ENCODE results near the gene BTRC.

BTRC gene

GRCh38 chr10:101336382-101336781 is 17.6 kb upstream of the BTRC start:
- Histone ChIP-seq H3K79me2 (ENCODE audit: control insufficient read depth, insufficient read depth, low read length, poor library complexity) (no peaks in the 10 kb centered on the region), H2BK5ac (ENCODE audit: low read depth, low read length, poor library complexity) (no peak overlapping the region)

GRCh38 chr10:101337836-101338235 is 16.1 kb upstream of the BTRC start:
- Histone ChIP-seq H2BK120ac (ENCODE audit: insufficient read depth, low read length, poor library complexity) (no peak overlapping the region), H2BK5ac (ENCODE audit: low read depth, low read length, poor library complexity) (no peak overlapping the region), H3K4ac (ENCODE audit: low read depth, low read length) (no peak overlapping the region), H3K4me2 (ENCODE audit: low read length) (no peak overlapping the region), H3K36me3 (ENCODE audit: control insufficient read depth in 1 of 2, insufficient read depth in 2 of 2, low read length in 2 of 2) (no peaks in the 10 kb centered on the region), H3K4me3 (ENCODE audit: low read depth, low read length) (no peak overlapping the region), H2BK12ac (ENCODE audit: low read length) (no peak overlapping the region), H3K27ac (ENCODE audit: low read depth, low read length) (no peak overlapping the region), H3K9ac (ENCODE audit: low read length) (no peak overlapping the region), H2AK5ac (ENCODE audit: low read length) (no peak overlapping the region), H4K12ac (ENCODE audit: low read depth, low read length) (no peak overlapping the region), H4K91ac (ENCODE audit: low read depth, low read length) (no peak overlapping the region), H3K4me1 (ENCODE audit: control insufficient read depth in 1 of 2, insufficient read depth in 2 of 2, low read length in 2 of 2) (no peaks in the 10 kb centered on the region), H3K79me2 (ENCODE audit: control insufficient read depth, insufficient read depth, low read length, poor library complexity) (no peaks in the 10 kb centered on the region), H3K79me1 (ENCODE audit: low read length) (no peaks in the 10 kb centered on the region), H3K9me3 (ENCODE audit: insufficient read depth, low read depth, low read length) (no peaks in the 10 kb centered on the region), H4K8ac (ENCODE audit: low read depth, low read length) (no peak overlapping the region), H3K14ac (ENCODE audit: low read length) (no peak overlapping the region), H3K23ac (ENCODE audit: low read length) (no peak overlapping the region), H3K27me3 (ENCODE audit: insufficient read depth, low read length) (no peaks in the 10 kb centered on the region), H3K18ac (ENCODE audit: low read length) (no peak overlapping the region), H2AFZ (ENCODE audit: insufficient read depth, low read length, poor library complexity) (no peak overlapping the region)
- no peak for DNase-seq
- no CpG with 5 or more reads among the region's 4 CpGs for WGBS (ENCODE audit: extremely low coverage, insufficient coverage, insufficient read length)

More at GRCh38 chr10:101336382-101336781, 17.6 kb upstream of the BTRC start:
- Histone ChIP-seq H3K14ac (ENCODE audit: low read length) (no peak overlapping the region), H3K18ac (ENCODE audit: low read length) (no peak overlapping the region), H3K9ac (ENCODE audit: low read length) (no peak overlapping the region), H2BK120ac (ENCODE audit: insufficient read depth, low read length, poor library complexity) (no peak overlapping the region), H3K4ac (ENCODE audit: low read depth, low read length) (no peak overlapping the region), H3K9me3 (ENCODE audit: insufficient read depth, low read depth, low read length) (no peaks in the 10 kb centered on the region), H3K4me2 (ENCODE audit: low read length) (no peak overlapping the region), H2AK5ac (ENCODE audit: low read length) (no peak overlapping the region), H2AFZ (ENCODE audit: insufficient read depth, low read length, poor library complexity) (no peak overlapping the region), H4K8ac (ENCODE audit: low read depth, low read length) (no peak overlapping the region), H3K4me1 (ENCODE audit: control insufficient read depth in 1 of 2, insufficient read depth in 2 of 2, low read length in 2 of 2) (no peaks in the 10 kb centered on the region), H3K23ac (ENCODE audit: low read length) (no peak overlapping the region), H3K79me1 (ENCODE audit: low read length) (no peaks in the 10 kb centered on the region), H3K27ac (ENCODE audit: low read depth, low read length) (no peak overlapping the region), H3K4me3 (ENCODE audit: low read depth, low read length) (no peak overlapping the region), H2BK12ac (ENCODE audit: low read length) (no peak overlapping the region), H4K91ac (ENCODE audit: low read depth, low read length) (no peak overlapping the region), H3K36me3 (ENCODE audit: control insufficient read depth in 1 of 2, insufficient read depth in 2 of 2, low read length in 2 of 2) (no peaks in the 10 kb centered on the region), H4K12ac (ENCODE audit: low read depth, low read length) (no peak overlapping the region), H3K27me3 (ENCODE audit: insufficient read depth, low read length) (no peaks in the 10 kb centered on the region)
- no peak for DNase-seq

- Histone ChIP-seq H3K23ac (ENCODE audit: low read length) (no peak overlapping the region), H3K9me3 (ENCODE audit: insufficient read depth, low read depth, low read length) (no peaks in the 10 kb centered on the region), H3K4ac (ENCODE audit: low read depth, low read length) (no peak overlapping the region), H3K4me1 (ENCODE audit: control insufficient read depth in 1 of 2, insufficient read depth in 2 of 2, low read length in 2 of 2) (no peaks in the 10 kb centered on the region), H3K79me2 (ENCODE audit: control insufficient read depth, insufficient read depth, low read length, poor library complexity) (no peaks in the 10 kb centered on the region), H2BK12ac (ENCODE audit: low read length) (no peak overlapping the region), H3K36me3 (ENCODE audit: control insufficient read depth in 1 of 2, insufficient read depth in 2 of 2, low read length in 2 of 2) (no peaks in the 10 kb centered on the region), H3K27me3 (ENCODE audit: insufficient read depth, low read length) (no peaks in the 10 kb centered on the region), H3K79me1 (ENCODE audit: low read length) (no peaks in the 10 kb centered on the region), H3K18ac (ENCODE audit: low read length) (no peak overlapping the region), H3K14ac (ENCODE audit: low read length) (no peak overlapping the region), H4K91ac (ENCODE audit: low read depth, low read length) (no peak overlapping the region), H3K4me2 (ENCODE audit: low read length) (no peak overlapping the region), H2BK5ac (ENCODE audit: low read depth, low read length, poor library complexity) (no peak overlapping the region), H3K4me3 (ENCODE audit: low read depth, low read length) (no peak overlapping the region), H2AFZ (ENCODE audit: insufficient read depth, low read length, poor library complexity) (no peak overlapping the region), H3K9ac (ENCODE audit: low read length) (no peak overlapping the region), H4K8ac (ENCODE audit: low read depth, low read length) (no peak overlapping the region), H4K12ac (ENCODE audit: low read depth, low read length) (no peak overlapping the region), H2AK5ac (ENCODE audit: low read length) (no peak overlapping the region), H2BK120ac (ENCODE audit: insufficient read depth, low read length, poor library complexity) (no peak overlapping the region), H3K27ac (ENCODE audit: low read depth, low read length) (no peak overlapping the region)
- DNase-seq, result no peak
Observed at GRCh38 chr10:101341438-101341837, 12.5 kb upstream of the BTRC start.

GRCh38 chr10:101346177-101346576 is 7.8 kb upstream of the BTRC start:
- Histone ChIP-seq H3K4me2 (ENCODE audit: low read length) (no peak overlapping the region), H3K27ac (ENCODE audit: low read depth, low read length) (no peak overlapping the region), H3K27me3 (ENCODE audit: insufficient read depth, low read length) (no peaks in the 10 kb centered on the region), H4K91ac (ENCODE audit: low read depth, low read length) (no peak overlapping the region), H3K18ac (ENCODE audit: low read length) (no peak overlapping the region), H2AK5ac (ENCODE audit: low read length) (no peak overlapping the region), H2BK5ac (ENCODE audit: low read depth, low read length, poor library complexity) (no peak overlapping the region), H3K36me3 (ENCODE audit: control insufficient read depth in 1 of 2, insufficient read depth in 2 of 2, low read length in 2 of 2) (no peaks in the 10 kb centered on the region), H3K4ac (ENCODE audit: low read depth, low read length) (no peak overlapping the region), H3K23ac (ENCODE audit: low read length) (no peak overlapping the region), H2AFZ (ENCODE audit: insufficient read depth, low read length, poor library complexity) (no peak overlapping the region), H3K4me1 (ENCODE audit: control insufficient read depth in 1 of 2, insufficient read depth in 2 of 2, low read length in 2 of 2) (no peaks in the 10 kb centered on the region), H4K12ac (ENCODE audit: low read depth, low read length) (no peak overlapping the region), H3K79me1 (ENCODE audit: low read length) (no peaks in the 10 kb centered on the region), H3K4me3 (ENCODE audit: low read depth, low read length) (no peak overlapping the region), H3K9ac (ENCODE audit: low read length) (no peak overlapping the region), H3K79me2 (ENCODE audit: control insufficient read depth, insufficient read depth, low read length, poor library complexity) (no peaks in the 10 kb centered on the region), H2BK12ac (ENCODE audit: low read length) (no peak overlapping the region), H3K9me3 (ENCODE audit: insufficient read depth, low read depth, low read length) (no peaks in the 10 kb centered on the region), H3K14ac (ENCODE audit: low read length) (no peak overlapping the region), H2BK120ac (ENCODE audit: insufficient read depth, low read length, poor library complexity) (no peak overlapping the region), H4K8ac (ENCODE audit: low read depth, low read length) (no peak overlapping the region)
- no peak for DNase-seq
- WGBS (ENCODE audit: extremely low coverage, insufficient coverage, insufficient read length), result no CpG with 5 or more reads among the region's 3 CpGs

GRCh38 chr10:101351017-101351416 is 2.9 kb upstream of the BTRC start:
- H2BK120ac ChIP-seq (ENCODE audit: insufficient read depth, low read length, poor library complexity), result no peak overlapping the region
- WGBS (ENCODE audit: extremely low coverage, insufficient coverage, insufficient read length), result no CpG with 5 or more reads among the region's 3 CpGs

More at GRCh38 chr10:101351017-101351416, 2.9 kb upstream of the BTRC start:
- Histone ChIP-seq H3K27me3 (ENCODE audit: insufficient read depth, low read length) (no peaks in the 10 kb centered on the region), H4K8ac (ENCODE audit: low read depth, low read length) (no peak overlapping the region), H3K18ac (ENCODE audit: low read length) (no peak overlapping the region), H3K4me3 (ENCODE audit: low read depth, low read length) (no peak overlapping the region), H2AK5ac (ENCODE audit: low read length) (no peak overlapping the region), H4K12ac (ENCODE audit: low read depth, low read length) (no peak overlapping the region), H3K4ac (ENCODE audit: low read depth, low read length) (no peak overlapping the region), H3K9ac (ENCODE audit: low read length) (no peak overlapping the region), H3K14ac (ENCODE audit: low read length) (no peak overlapping the region), H3K36me3 (ENCODE audit: control insufficient read depth in 1 of 2, insufficient read depth in 2 of 2, low read length in 2 of 2) (no peaks in the 10 kb centered on the region), H2AFZ (ENCODE audit: insufficient read depth, low read length, poor library complexity) (no peak overlapping the region), H2BK5ac (ENCODE audit: low read depth, low read length, poor library complexity) (no peak overlapping the region), H3K27ac (ENCODE audit: low read depth, low read length) (no peak overlapping the region), H3K23ac (ENCODE audit: low read length) (no peak overlapping the region), H3K79me2 (ENCODE audit: control insufficient read depth, insufficient read depth, low read length, poor library complexity) (peaks cover 6% of the 10 kb centered on the region), H3K4me2 (ENCODE audit: low read length) (no peak overlapping the region), H4K91ac (ENCODE audit: low read depth, low read length) (no peak overlapping the region), H3K79me1 (ENCODE audit: low read length) (peaks cover 7% of the 10 kb centered on the region), H2BK12ac (ENCODE audit: low read length) (no peak overlapping the region), H3K4me1 (ENCODE audit: control insufficient read depth in 1 of 2, insufficient read depth in 2 of 2, low read length in 2 of 2) (peaks cover 3 to 4% of the 10 kb centered on the region in 2 experiments), H3K9me3 (ENCODE audit: insufficient read depth, low read depth, low read length) (no peaks in the 10 kb centered on the region)
- DNase-seq, result no peak

All from trophoblast cell (in vitro differentiated cells and primary cell).